Testis (tissue), 3 donors: ENCODE data around the gene NEK7. TPM values are rescaled to one million over a fixed set of nuclear protein-coding genes. Genes with fewer than 3 reads are reported as not detected.
"Not testable (repeated sequence)": the region's sequence is repeated elsewhere in the genome, so short reads cannot be mapped to it uniquely, and the experiment has no call there.

Source experiments
- DNase-seq: peaks from one replicate; pipeline ENCODE4 v3.0.0-alpha.2; 2019
- H3K27ac ChIP-seq, 2 donors: fragments of 200-600 bp; sonication (generic); one replicate each; pipeline ENCODE4 v1.5.1; 2019
- H3K27me3 ChIP-seq: fragments of 200-600 bp; sonication (generic); one replicate; pipeline ENCODE4 v1.5.1; 2019
- H3K36me3 ChIP-seq: fragments of 200-600 bp; sonication (generic); one replicate; pipeline ENCODE4 v1.5.1; 2017; ENCODE audit warnings: low read depth; ENCODE audit errors: missing control alignments
- H3K4me1 ChIP-seq: fragments of 200-600 bp; sonication (generic); one replicate; pipeline ENCODE4 v1.5.1; 2019
- H3K4me3 ChIP-seq, 2 donors: fragments of 200-600 bp; sonication (generic); one replicate each; pipeline ENCODE4 v1.5.1; 2017 to 2019
- H3K9me3 ChIP-seq: fragments of 200-600 bp; sonication (generic); one replicate; pipeline ENCODE4 v1.5.1; 2017
- POLR2A ChIP-seq: fragments of 450-650 bp; IDR thresholded peaks from one replicate; pipeline ENCODE4 v1.6.1; 2017; ENCODE audit warnings: antibody characterized with exemption, mild to moderate bottlenecking, moderate library complexity
- WGBS, 2 donors: methylation state at CpG; one replicate each; pipeline ENCODE4 v1.1.5; 2018; 5-methylcytosine and 5-hydroxymethylcytosine counted together
- intact Hi-C: fragments of 100-400 bp; cut with DNase I; formaldehyde crosslinking; loops from one replicate; pipeline ENCODE4 v1.15.1; 2023; ENCODE audit warnings: low total_unique reads
- polyA plus RNA-seq: library from polyadenylated mRNA; stranded (reverse); fragments of 350-450 nt; fragmentation: Illumina TruSeq; extraction: RNeasy Lipid Tissue Mini Kit (QIAGEN cat#74804); gene quantifications from one replicate; pipeline ENCODE4 v1.2.3, GENCODE V29; 2014; ENCODE audit warnings: low read depth, low replicate concordance; ENCODE audit not compliant: insufficient read depth
- total RNA-seq, 2 donors: library from RNA; depleted of rRNA; stranded (reverse); fragments of >200 nt; gene quantifications; one replicate each; pipeline ENCODE4 v1.2.3, GENCODE V29; 2016
- TF ChIP-seq, protein P1 (sequence below), 3 experiments: fragments of 450-650 bp in 2 of 3; fragments of 200-600 bp in 1 of 3; sonication (generic) in 1 of 3; IDR thresholded peaks; one replicate each; pipeline ENCODE4 v1.5.1; 2016 to 2019; ENCODE audit warnings: antibody characterized with exemption in 3 of 3, mild to moderate bottlenecking in 2 of 3, moderate library complexity in 1 of 3

Gene NEK7
- total and polyA plus RNA-seq, 3 donors from 2014 or later: 22.1 to 59.3 (median 59.1) TPM

GRCh38 chr1:198191117-198191516 is 34.3 kb downstream of the NEK7 start:
- TF ChIP-seq POLR2A: no peak
- TF ChIP-seq, protein P1, sequence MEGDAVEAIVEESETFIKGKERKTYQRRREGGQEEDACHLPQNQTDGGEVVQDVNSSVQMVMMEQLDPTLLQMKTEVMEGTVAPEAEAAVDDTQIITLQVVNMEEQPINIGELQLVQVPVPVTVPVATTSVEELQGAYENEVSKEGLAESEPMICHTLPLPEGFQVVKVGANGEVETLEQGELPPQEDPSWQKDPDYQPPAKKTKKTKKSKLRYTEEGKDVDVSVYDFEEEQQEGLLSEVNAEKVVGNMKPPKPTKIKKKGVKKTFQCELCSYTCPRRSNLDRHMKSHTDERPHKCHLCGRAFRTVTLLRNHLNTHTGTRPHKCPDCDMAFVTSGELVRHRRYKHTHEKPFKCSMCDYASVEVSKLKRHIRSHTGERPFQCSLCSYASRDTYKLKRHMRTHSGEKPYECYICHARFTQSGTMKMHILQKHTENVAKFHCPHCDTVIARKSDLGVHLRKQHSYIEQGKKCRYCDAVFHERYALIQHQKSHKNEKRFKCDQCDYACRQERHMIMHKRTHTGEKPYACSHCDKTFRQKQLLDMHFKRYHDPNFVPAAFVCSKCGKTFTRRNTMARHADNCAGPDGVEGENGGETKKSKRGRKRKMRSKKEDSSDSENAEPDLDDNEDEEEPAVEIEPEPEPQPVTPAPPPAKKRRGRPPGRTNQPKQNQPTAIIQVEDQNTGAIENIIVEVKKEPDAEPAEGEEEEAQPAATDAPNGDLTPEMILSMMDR (IDR thresholded peaks at IDR 0.05): no peak

DNA sequence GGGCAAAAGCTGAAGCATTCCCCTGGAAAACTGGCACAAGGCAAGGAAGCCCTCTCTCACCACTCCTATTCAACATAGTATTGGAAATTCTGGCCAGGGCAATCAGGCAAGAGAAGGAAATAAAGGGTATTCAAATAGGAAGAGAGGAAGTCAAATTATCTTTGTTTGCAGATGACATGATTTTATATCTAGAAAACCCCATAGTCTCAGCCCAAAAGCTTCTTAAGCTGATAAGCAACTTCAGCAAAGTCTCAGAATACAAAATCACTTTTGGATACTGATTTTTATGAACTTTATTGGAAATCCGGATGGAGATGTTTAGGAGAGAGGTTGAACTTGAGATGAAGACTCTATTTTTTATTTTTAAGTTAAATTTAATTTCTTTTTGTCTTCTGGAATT is 37.1 kb downstream of the NEK7 start:
- H3K4me1 ChIP-seq, H3K27me3 ChIP-seq, H3K9me3 ChIP-seq, H3K36me3 ChIP-seq, H3K27ac ChIP-seq, DNase-seq, intact Hi-C loops, H3K4me3 ChIP-seq: not testable (repeated sequence)
- WGBS, 2 donors: 91 to 96% methylated on average over 1 of the region's 1 CpG

More at GRCh38 chr1:198191117-198191516, 34.3 kb downstream of the NEK7 start:
- Histone ChIP-seq H3K4me3 (no peak overlapping the region), H3K36me3 (no peaks in the 10 kb centered on the region), H3K27ac (no peak overlapping the region), H3K27me3 (no peaks in the 10 kb centered on the region), H3K4me1 (no peaks in the 10 kb centered on the region), H3K9me3 (no peaks in the 10 kb centered on the region)
- intact Hi-C loops: no loop called here
- WGBS, 2 donors: 96 to 98% methylated on average over 2 of the region's 2 CpGs
- DNase-seq: no peak

DNA sequence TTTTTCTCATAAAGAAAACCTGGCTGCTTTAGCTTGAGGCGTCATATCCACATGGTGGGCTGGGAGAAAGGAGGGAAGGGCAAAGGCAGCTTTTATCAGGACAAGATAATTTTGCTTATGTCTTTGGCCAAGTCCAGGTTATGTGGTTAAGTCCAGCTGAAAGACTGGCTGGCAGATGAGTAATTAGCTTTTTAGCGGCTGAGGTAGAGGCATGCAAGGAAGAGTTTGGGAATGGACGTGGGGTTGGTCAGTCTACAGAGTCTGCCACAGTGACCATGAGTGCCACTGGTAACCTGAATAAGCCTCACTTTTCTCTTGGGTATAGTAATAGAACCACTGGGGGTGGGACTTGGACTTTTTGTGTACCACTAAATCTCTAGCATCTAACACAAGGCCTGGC is 39.8 kb downstream of the NEK7 start:
- H3K4me3 ChIP-seq: no peak overlapping the region
- no peaks in the 10 kb centered on the region for H3K36me3 ChIP-seq
- intact Hi-C loops: no loop called here
- H3K27me3 ChIP-seq: no peaks in the 10 kb centered on the region
- WGBS, 2 donors: 89% methylated on average over 3 of the region's 3 CpGs
- DNase-seq: no peak
- H3K9me3 ChIP-seq: no peaks in the 10 kb centered on the region
- H3K4me1 ChIP-seq: no peaks in the 10 kb centered on the region
- no peak overlapping the region for H3K27ac ChIP-seq
- no peak for TF ChIP-seq POLR2A
- TF ChIP-seq, protein P1 (IDR thresholded peaks at IDR 0.05): no peak

DNA sequence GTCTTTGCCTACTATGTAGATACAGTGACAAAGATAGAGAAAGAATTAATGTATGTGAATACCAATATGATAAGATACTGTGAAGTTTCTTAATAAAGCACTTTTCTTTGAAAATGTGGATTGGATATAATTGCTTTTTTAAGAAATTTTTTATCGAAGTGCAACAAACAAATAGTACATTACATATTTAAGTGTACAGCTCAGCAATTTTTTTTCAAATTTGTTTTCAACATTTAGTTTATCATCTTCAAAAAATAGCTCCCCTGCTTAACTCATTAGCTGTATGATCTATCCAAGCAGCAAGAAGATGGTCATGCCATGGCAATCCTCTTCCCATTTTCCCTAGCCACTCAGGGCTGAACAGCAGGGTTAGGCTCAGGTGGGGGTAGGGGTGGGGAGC is 40.5 kb downstream of the NEK7 start:
- H3K4me3 ChIP-seq: no peak overlapping the region
- no peaks in the 10 kb centered on the region for H3K27me3 ChIP-seq
- no peaks in the 10 kb centered on the region for H3K36me3 ChIP-seq
- no peak for TF ChIP-seq POLR2A
- TF ChIP-seq, protein P1 (IDR thresholded peaks at IDR 0.05): no peak
- 59 to 62% methylated on average over 1 of the region's 1 CpG for WGBS, 2 donors
- no peaks in the 10 kb centered on the region for H3K9me3 ChIP-seq
- intact Hi-C loops: no loop called here
- no peak overlapping the region for H3K27ac ChIP-seq
- no peaks in the 10 kb centered on the region for H3K4me1 ChIP-seq
- DNase-seq: no peak

GRCh38 chr1:198199105-198199504 is 42.3 kb downstream of the NEK7 start:
- Histone ChIP-seq H3K9me3 (no peaks in the 10 kb centered on the region), H3K27ac (no peak overlapping the region), H3K27me3 (no peaks in the 10 kb centered on the region), H3K4me1 (no peaks in the 10 kb centered on the region), H3K36me3 (no peaks in the 10 kb centered on the region), H3K4me3 (no peak overlapping the region)
- DNase-seq: no peak
- TF ChIP-seq POLR2A: no peak
- TF ChIP-seq, protein P1 (IDR thresholded peaks at IDR 0.05): no peak
- intact Hi-C loops: no loop called here
